Occipital lobe (tissue), 2 donors: ENCODE data around the gene NUTM2B. TPM values are rescaled to one million over a fixed set of nuclear protein-coding genes. Genes with fewer than 3 reads are reported as not detected.
"Not testable (repeated sequence)": the region's sequence is repeated elsewhere in the genome, so short reads cannot be mapped to it uniquely, and the experiment has no call there.

ENCODE experiments used
- DNase-seq: peaks from one replicate; lab custom pipeline; 2025; lab: John Stamatoyannopoulos, UW
- total RNA-seq: library from RNA; depleted of rRNA; stranded (reverse); fragments of >200 nt; gene quantifications from one replicate; pipeline ENCODE4 v1.2.3, GENCODE V29; 2014

NUTM2B gene
- total RNA-seq, result 2.3 TPM

GRCh38 chr10:79702927-79703326 is at the start of gene NUTM2B:
Gene NUTM2B (plus strand): TSS chr10:79703227. CDS start chr10:79703610, 383 bp downstream.
- not testable (repeated sequence) for DNase-seq

- DNase-seq, result not testable (repeated sequence)
These were observed 39.7 kb upstream of the NUTM2B start for GRCh38 chr10:79663287-79663686.

- not testable (repeated sequence) for DNase-seq
These were observed 38.3 kb upstream of the NUTM2B start for GRCh38 chr10:79664686-79665085.

GRCh38 chr10:79669248-79669788 is 33.7 kb upstream of the NUTM2B start:
- DNase-seq, result not testable (repeated sequence)

GRCh38 chr10:79674878-79675277 is 28.1 kb upstream of the NUTM2B start:
- not testable (repeated sequence) for DNase-seq

- DNase-seq, result not testable (repeated sequence)
These were observed 19.8 kb upstream of the NUTM2B start for GRCh38 chr10:79683026-79683883.

- not testable (repeated sequence) for DNase-seq
These were observed 18.9 kb upstream of the NUTM2B start for GRCh38 chr10:79683884-79684720.

GRCh38 chr10:79685044-79685685 is 17.9 kb upstream of the NUTM2B start:
- not testable (repeated sequence) for DNase-seq

GRCh38 chr10:79686595-79686994 is 16.4 kb upstream of the NUTM2B start:
- not testable (repeated sequence) for DNase-seq

GRCh38 chr10:79687406-79688150 is 15.4 kb upstream of the NUTM2B start:
- DNase-seq, result not testable (repeated sequence)

GRCh38 chr10:79688798-79689197 is 14.2 kb upstream of the NUTM2B start:
- DNase-seq, result not testable (repeated sequence)

GRCh38 chr10:79696596-79696995 is 6.4 kb upstream of the NUTM2B start:
- not testable (repeated sequence) for DNase-seq

GRCh38 chr10:79697141-79697540 is 5.9 kb upstream of the NUTM2B start:
- DNase-seq, result not testable (repeated sequence)

- not testable (repeated sequence) for DNase-seq
These were observed 2.6 kb upstream of the NUTM2B start for GRCh38 chr10:79700381-79700944.

- not testable (repeated sequence) for DNase-seq
These were observed 4.0 kb downstream of the NUTM2B start for GRCh38 chr10:79707017-79707416.

GRCh38 chr10:79714976-79715375 is 11.9 kb downstream of the NUTM2B start:
- not testable (repeated sequence) for DNase-seq

GRCh38 chr10:79716917-79717579 is 14.0 kb downstream of the NUTM2B start:
- not testable (repeated sequence) for DNase-seq

GRCh38 chr10:79720000-79720399 is 17.0 kb downstream of the NUTM2B start:
- not testable (repeated sequence) for DNase-seq

GRCh38 chr10:79726620-79727019 is 23.6 kb downstream of the NUTM2B start:
- not testable (repeated sequence) for DNase-seq

GRCh38 chr10:79744844-79745243 is 41.8 kb downstream of the NUTM2B start:
- not testable (repeated sequence) for DNase-seq
